Stimulated activated CD4-positive, alpha-beta T cell treated with anti-CD3 and anti-CD28 coated beads, TNF-alpha, amount 100 ng/mL, for 4 hours (primary cell): ENCODE results near the gene P2RY13.

Experiments used
- DNase-seq, 3 experiments: peaks; one replicate each; pipeline ENCODE4 v3.0.0-alpha.2; 2020; ENCODE audit warnings: low read depth in 3 of 3

Gene P2RY13

DNA sequence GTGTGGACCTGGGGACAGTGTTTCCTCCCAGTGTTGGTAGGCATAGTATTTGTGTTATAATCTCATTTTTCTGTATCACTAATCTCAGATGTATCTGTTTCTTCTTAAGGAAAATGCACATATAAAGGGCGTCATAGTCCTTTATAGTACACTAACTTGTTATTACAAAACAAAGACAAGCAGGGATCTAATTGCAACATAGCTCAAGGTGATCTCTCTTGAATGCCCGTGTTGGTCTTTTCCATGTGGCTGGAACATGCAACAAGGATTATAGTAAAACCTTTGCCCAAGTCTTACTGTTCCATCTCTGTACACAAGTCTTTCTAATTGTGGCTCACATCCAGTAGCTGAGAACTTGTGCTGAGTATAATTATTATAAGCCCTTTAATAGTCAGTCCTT lies 9.2 kb downstream of the P2RY13 start:
- DNase-seq = no peak

- no peak for DNase-seq
These were observed 9.7 kb downstream of the P2RY13 start for GRCh38 chr3:151319628-151320027.

GRCh38 chr3:151318991-151319390 lies 10.4 kb downstream of the P2RY13 start:
- no peak for DNase-seq

- DNase-seq = no peak
These were observed 11.0 kb downstream of the P2RY13 start for GRCh38 chr3:151318313-151318712.

DNA sequence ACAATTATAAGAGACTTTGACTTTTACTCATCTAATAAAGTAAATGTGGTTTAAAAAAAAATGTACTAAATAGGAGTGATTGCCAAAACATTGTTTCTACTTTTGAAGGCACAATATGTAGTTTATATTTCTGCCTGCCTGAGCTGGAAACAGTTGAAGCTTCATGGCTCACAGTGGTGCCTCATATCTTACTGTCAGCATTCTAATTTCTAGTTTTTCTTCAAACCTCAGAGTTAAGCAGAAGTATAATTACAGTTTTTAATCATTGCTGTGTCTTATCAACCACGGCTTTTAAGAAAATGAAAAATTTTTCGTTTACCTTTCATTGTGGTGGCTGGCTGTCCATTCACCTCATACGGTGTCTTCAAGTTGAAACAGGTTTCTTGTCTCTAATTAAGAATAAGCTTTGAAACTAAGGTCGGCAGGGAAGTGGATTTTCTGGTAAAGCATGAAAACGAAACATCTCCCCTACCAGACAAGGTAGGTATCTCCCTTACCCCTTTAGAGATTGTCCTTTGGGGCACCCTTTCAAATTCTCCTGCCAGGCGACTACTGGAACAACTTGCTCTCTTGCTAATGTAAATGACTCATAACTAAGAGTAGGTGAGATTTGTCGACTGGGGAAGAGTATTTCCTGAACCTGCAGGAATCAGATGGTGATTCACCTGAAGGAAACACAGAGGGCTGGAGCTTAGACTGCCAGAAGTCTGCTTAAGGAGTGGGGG lies 12.9 kb downstream of the P2RY13 start, which contains the start of gene GPR87:
Gene GPR87 (minus strand): TSS at position 554 of the 725 bp plus-strand sequence. CDS start 16,720 bp downstream, outside the sequence.
- no peak for DNase-seq

DNA sequence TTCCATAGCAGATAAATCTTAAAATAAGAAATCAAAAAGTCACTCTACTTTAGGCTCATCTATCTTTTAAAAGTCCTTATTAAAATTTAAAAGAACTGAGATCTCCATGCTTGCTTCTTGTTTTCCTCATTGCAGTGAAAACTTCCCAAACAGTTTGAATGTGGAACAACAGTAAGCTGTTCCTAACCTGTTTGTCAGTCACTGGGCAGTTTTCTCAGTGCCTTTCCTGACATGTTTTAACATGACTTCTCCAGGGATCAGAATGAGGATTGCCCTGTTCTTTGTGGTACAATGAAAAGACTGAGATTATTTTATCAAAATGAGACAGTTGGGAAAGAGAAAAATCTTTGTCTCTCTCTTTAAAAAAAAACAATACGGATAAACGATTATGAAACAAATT lies 13.5 kb downstream of the P2RY13 start:
- no peak for DNase-seq

DNA sequence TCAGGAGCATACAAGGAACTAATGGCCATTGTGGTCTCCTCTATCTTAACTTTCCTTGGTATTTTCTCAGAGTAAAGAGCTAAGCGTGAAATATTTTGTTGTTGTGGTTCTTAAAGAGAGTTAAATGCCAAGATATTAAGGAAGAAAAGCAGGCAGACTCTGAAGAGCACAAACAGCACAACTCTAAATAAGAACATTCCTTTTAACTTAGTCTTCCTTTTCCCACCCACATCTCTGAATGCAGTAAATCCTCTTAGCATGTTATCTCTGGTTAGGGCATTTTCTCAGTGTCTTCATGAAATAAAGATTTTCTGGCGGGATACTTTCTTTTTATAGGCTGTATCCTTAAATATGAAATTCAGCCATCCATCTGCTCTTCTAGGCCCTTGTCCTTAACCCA lies 14.2 kb downstream of the P2RY13 start:
- no peak for DNase-seq

- DNase-seq = no peak
These were observed 14.8 kb downstream of the P2RY13 start for GRCh38 chr3:151314593-151314992.

GRCh38 chr3:151314137-151314536 lies 15.2 kb downstream of the P2RY13 start:
- DNase-seq = no peak

- DNase-seq = no peak
These were observed 16.4 kb downstream of the P2RY13 start for GRCh38 chr3:151312972-151313371.

- DNase-seq = no peak
These were observed 19.8 kb downstream of the P2RY13 start for GRCh38 chr3:151309566-151309965.

DNA sequence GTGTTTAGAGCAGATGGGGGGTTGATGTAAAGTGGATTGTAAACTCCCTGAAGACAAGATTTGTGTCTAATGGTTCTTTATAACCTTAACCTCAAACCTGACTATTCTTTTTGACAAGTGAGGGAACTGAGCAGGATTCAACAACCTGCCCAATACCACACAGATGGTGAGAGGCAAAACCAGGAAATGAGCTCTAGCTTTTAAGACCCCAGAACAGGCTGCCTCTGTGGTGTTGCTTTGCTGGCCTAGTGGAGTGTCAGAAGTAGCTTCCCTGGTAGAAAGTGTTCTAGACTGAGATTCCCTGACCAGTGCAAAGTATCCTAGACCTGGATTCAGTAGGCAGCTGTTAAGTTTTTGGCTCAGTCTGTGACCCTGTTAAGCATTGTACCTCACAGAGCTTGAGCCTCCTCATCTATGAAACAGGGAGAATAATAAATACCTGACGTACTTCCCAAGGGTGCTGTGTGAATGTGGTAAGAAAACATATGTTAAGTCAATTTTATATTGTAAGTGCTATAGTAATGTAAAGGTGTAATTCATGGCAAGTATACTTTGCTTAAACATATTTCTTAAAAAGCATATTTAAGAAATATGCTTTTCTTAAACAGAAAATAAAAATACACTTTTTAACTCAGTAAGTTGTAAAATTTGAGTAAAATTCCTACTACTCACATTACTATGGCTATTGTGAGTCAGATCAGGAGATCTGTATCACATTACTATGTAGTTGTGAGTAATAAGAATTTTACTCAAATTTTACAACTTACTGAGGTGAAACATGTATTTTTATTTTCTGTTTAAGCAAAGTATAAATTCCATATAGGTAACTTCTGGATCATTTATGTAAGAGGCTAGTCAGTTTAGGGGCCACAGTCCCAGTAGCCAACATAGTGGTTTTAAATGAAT lies 21.5 kb downstream of the P2RY13 start:
- DNase-seq = no peak

- no peak for DNase-seq
These were observed 22.2 kb downstream of the P2RY13 start for GRCh38 chr3:151307131-151307530.

- DNase-seq = no peak
These were observed 23.1 kb downstream of the P2RY13 start for GRCh38 chr3:151306168-151306810.

DNA sequence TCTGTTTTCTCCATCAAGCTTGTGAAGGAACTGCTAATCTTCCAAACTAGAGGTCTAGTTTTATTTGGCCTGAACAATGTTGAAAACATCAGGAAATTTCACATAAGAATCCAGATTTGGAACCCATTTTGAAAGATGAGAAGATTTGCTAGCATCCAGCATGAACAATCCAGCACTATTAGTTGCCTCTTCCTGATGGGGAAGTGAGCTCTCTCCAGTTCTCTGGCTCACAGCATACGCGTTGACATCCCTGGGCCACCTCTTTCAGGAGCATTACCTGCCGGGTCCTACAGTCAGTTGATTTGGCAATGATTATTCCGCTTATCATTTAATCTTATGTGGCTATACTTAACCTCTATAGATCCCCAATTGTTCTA lies 23.6 kb downstream of the P2RY13 start:
- no peak for DNase-seq

- peak in 1 of 3 experiments; percentile 11 for DNase-seq
These were observed 24.1 kb downstream of the P2RY13 start for GRCh38 chr3:151305060-151305774.

GRCh38 chr3:151303751-151304150 lies 25.6 kb downstream of the P2RY13 start:
- no peak for DNase-seq

- DNase-seq = no peak
These were observed 27.6 kb downstream of the P2RY13 start for GRCh38 chr3:151301787-151302186.

DNA sequence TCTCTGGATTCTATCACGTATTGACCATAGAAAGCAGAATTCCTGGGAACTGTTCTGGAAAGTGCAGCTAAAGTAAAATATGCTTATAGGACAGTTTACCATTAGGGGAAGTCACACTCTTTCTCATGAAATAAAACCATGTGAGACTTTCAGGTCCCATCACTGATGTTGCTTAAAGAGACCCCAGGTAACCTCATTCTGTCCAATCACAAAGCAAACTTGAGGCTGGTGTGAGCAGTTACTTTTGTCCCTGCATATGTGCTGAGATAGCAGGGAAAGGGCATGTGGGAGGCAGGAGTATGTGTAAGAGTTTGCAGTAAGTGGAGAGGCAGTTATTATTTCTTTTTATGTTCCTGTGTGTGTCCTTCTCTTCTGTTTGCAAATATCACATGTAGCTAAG lies 28.8 kb downstream of the P2RY13 start:
- DNase-seq = no peak

DNA sequence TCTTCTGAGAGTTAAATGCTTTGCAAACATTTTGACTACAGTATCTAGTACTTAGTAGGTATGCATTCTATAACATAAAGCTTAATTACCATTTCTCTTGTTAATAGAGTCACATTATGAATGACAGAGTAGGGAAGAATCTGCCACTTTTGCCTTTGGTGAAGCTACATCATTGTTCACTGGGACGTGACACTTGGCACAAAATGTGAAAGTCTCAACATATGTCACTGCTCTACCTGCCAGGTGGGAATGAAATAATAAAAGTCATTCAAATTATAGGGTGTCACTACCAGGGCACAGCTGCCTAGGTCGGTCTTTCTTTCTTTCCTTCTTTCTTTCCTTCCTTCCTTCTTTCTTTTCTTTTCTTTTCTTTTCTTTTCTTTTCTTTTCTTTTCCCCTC lies 30.3 kb downstream of the P2RY13 start:
- DNase-seq = no peak

DNA sequence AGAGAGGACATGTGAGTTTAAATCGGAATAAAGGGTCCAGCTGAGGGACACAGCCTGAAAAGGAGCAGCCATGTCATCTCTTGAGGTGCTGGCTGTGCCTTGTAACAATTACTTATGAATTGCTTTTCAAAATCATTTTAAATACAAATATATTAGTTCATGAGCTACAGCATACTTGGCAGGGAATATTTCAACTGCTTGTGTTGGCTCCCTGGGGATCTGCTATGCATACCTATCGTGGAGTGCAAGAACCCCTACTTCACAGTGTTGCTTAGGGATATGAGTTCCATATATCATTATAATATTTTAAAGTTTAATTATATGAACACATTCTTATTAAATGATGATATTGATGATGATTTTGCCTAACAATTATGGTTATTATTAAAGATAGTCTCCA lies 31.9 kb downstream of the P2RY13 start:
- no peak for DNase-seq

- no peak for DNase-seq
These were observed 33.1 kb downstream of the P2RY13 start for GRCh38 chr3:151296226-151296625.
